OCI-LY3 (cell line): ENCODE data around the gene SGK2.

ENCODE experiments used
- H2AFZ ChIP-seq: fragments of 200-600, 300-600 bp; shearing (Covaris generic); 2 replicates; pipeline ENCODE4 v1.6.0; 2014; ENCODE audit warnings: antibody characterized with exemption, low read depth, low read length
- H3K27ac ChIP-seq: fragments of 200-600, 300-600 bp; sonication (generic); 2 replicates; pipeline ENCODE4 v1.5.1; 2014; ENCODE audit warnings: mild to moderate bottlenecking, low read length, moderate library complexity, mixed read lengths
- H3K27me3 ChIP-seq: fragments of 200-600, 300-600 bp; sonication (generic); 2 replicates; pipeline ENCODE4 v1.6.1; 2014; ENCODE audit warnings: low read depth, low read length, mixed read lengths
- H3K36me3 ChIP-seq: fragments of 200-600, 300-600 bp; sonication (generic); replicated peaks from 2 replicates; pipeline ENCODE3; 2014; ENCODE audit warnings: low read depth, low read length, mixed read lengths
- H3K4me1 ChIP-seq: fragments of 300-600, 200-600 bp; sonication (generic); 2 replicates; pipeline ENCODE4 v1.6.1; 2014; ENCODE audit warnings: low read length, mixed read lengths
- H3K4me2 ChIP-seq: fragments of 200-600, 300-600 bp; sonication (generic); 2 replicates; pipeline ENCODE4 v1.6.1; 2014; ENCODE audit warnings: low read length, mixed read lengths
- H3K4me3 ChIP-seq: fragments of 300-600, 200-600 bp; sonication (generic); 2 replicates; pipeline ENCODE4 v1.5.1; 2014; ENCODE audit warnings: antibody characterized with exemption, mild to moderate bottlenecking, low read length, moderate library complexity
- H3K79me2 ChIP-seq: fragments of 300-600, 200-600 bp; shearing (Covaris generic); 2 replicates; pipeline ENCODE4 v1.6.1; 2014; ENCODE audit warnings: mild to moderate bottlenecking, low read length, mixed read lengths
- H3K9ac ChIP-seq: fragments of 300-600, 200-600 bp; shearing (Covaris generic); 2 replicates; pipeline ENCODE4 v1.6.0; 2014; ENCODE audit warnings: mild to moderate bottlenecking, low read length, moderate library complexity
- H3K9me3 ChIP-seq: fragments of 200-600, 300-600 bp; shearing (Covaris generic); 2 replicates; pipeline ENCODE4 v1.6.1; 2014; ENCODE audit warnings: low read length, mixed read lengths; ENCODE audit not compliant: insufficient read depth
- H4K20me1 ChIP-seq: fragments of 200-600, 300-600 bp; sonication (generic); 2 replicates; pipeline ENCODE4 v1.6.1; 2016; ENCODE audit warnings: low read length, mixed read lengths; ENCODE audit not compliant: insufficient read depth
- CTCF ChIP-seq: fragments of 200-600, 300-600 bp; sonication (generic); IDR thresholded peaks from 2 replicates; pipeline ENCODE4 v1.5.1; 2014; ENCODE audit warnings: antibody characterized with exemption, low read length, low read depth
- EZH2phosphoT487 ChIP-seq: fragments of 200-600 bp; shearing (Covaris generic); IDR thresholded peaks from 2 replicates; pipeline ENCODE4 v1.6.1; 2018; ENCODE audit warnings: antibody characterized with exemption, mixed run types, low read depth

SGK2 gene

GRCh38 chr20:43564455-43564854 is 5.6 kb downstream of the SGK2 start:
- TF ChIP-seq EZH2phosphoT487 = no peak
- no peak for TF ChIP-seq CTCF

DNA sequence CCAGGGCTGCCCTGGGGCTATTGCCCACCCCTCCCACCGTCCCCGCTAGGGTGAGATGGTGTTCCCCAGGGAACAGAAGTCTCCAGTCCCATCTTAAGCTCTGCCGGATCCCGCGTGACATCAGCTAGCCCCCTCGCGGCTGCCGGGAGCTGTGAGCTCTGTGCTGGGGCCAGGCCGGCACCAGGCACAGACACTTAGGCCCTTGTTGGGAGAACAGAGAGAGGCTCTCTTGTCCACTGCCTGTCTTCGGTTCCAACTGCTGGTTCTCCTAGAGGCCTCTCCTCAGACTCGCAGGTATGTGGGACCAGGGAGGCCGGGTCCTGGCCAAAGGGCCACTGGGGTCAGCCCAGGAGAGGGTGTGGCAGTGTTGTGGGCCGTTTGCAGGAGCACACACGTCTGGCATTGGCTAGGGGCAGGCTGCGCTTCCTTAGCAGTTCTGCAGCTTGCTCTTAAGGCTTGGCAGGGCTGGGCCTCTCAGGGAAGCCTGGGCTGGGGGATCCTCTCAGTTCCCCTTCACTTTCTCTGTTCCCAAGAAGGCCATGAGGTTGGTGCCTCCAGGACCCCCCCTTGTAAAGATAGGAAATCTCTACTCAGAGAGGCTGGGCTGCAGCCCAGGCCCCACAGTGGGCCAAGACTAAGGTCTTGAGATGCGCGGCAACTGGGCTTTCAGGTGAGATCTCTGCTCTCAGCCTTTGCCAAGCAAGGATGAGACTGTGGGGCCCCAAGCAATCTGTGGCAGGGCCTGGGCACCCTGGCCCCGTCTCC is 6.3 kb downstream of the SGK2 start:
- Histone ChIP-seq H3K4me1 (no peaks in the 10 kb centered on the region), H2AFZ (no peak overlapping the region), H4K20me1 (no peaks in the 10 kb centered on the region), H3K79me2 (no peaks in the 10 kb centered on the region), H3K4me3 (no peak overlapping the region), H3K27me3 (no peaks in the 10 kb centered on the region), H3K27ac (no peak overlapping the region), H3K9ac (no peak overlapping the region), H3K36me3 (no peaks in the 10 kb centered on the region), H3K9me3 (no peaks in the 10 kb centered on the region), H3K4me2 (no peak overlapping the region)
- TF ChIP-seq CTCF = no peak
- no peak for TF ChIP-seq EZH2phosphoT487

More at GRCh38 chr20:43564455-43564854, 5.6 kb downstream of the SGK2 start:
- Histone ChIP-seq H3K4me3 (no peak overlapping the region), H3K9me3 (no peaks in the 10 kb centered on the region), H3K27ac (no peak overlapping the region), H2AFZ (no peak overlapping the region), H3K4me2 (no peak overlapping the region), H3K4me1 (no peaks in the 10 kb centered on the region), H3K9ac (no peak overlapping the region), H3K27me3 (no peaks in the 10 kb centered on the region), H4K20me1 (no peaks in the 10 kb centered on the region), H3K79me2 (no peaks in the 10 kb centered on the region), H3K36me3 (no peaks in the 10 kb centered on the region)

DNA sequence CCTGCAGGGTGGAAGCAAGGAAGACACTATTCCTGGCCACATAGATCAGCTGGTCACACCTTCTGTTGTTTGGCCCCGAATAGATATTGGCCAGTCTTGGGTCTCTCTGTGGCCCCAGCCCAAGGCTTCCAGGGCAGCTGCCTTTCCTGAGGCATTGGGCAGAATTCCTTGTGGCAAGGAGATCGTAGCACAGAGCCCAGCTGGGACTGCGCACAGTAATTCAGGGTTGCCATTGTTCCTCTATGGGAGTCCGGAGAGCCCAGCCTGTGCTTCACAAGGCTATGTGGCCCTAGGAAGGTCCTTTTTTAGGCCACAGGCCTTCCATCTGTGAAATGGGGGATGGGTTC is 6.9 kb downstream of the SGK2 start:
- TF ChIP-seq CTCF (no peak), EZH2phosphoT487 (no peak)
- Histone ChIP-seq H3K79me2 (no peaks in the 10 kb centered on the region), H3K36me3 (no peaks in the 10 kb centered on the region), H3K4me2 (no peak overlapping the region), H3K9me3 (no peaks in the 10 kb centered on the region), H2AFZ (no peak overlapping the region), H3K27ac (no peak overlapping the region), H3K4me1 (no peaks in the 10 kb centered on the region), H3K27me3 (no peaks in the 10 kb centered on the region), H3K9ac (no peak overlapping the region), H4K20me1 (no peaks in the 10 kb centered on the region), H3K4me3 (no peak overlapping the region)

DNA sequence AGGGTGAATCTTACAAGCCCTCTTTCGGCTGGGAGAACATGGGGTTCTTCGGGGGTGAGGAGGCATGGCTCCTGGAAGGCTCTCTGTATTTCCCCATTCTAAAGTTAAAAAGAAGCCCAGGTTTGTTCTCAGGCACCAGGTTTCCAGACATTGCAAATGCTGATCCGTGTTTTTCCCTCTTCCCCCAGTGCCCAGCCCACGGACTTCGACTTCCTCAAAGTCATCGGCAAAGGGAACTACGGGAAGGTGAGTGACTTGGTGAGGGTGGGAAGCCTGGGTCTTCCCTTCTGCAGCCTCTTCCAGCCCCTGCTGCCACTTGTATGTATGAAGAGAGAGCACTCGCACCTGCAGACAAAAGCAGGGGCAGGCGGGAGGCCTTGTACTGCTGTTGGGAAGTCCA is 8.7 kb downstream of the SGK2 start:
- no peaks in the 10 kb centered on the region for H3K79me2 ChIP-seq
- no peak overlapping the region for H2AFZ ChIP-seq
- H3K36me3 ChIP-seq = no peaks in the 10 kb centered on the region
- H4K20me1 ChIP-seq = no peaks in the 10 kb centered on the region
- H3K4me3 ChIP-seq = no peak overlapping the region
- no peaks in the 10 kb centered on the region for H3K27me3 ChIP-seq
- H3K4me2 ChIP-seq = no peak overlapping the region
- no peaks in the 10 kb centered on the region for H3K9me3 ChIP-seq
- no peak overlapping the region for H3K27ac ChIP-seq
- H3K4me1 ChIP-seq = no peaks in the 10 kb centered on the region
- no peak for TF ChIP-seq EZH2phosphoT487
- TF ChIP-seq CTCF = no peak
- H3K9ac ChIP-seq = no peak overlapping the region
